ENCODE data around the gene SCN8A.

SCN8A gene

GRCh38 chr12:51836827-51837173, 245.8 kb downstream of the SCN8A start:
- no peak for DNase-seq

- DNase-seq = no peak
These were observed 246.3 kb downstream of the SCN8A start for GRCh38 chr12:51837286-51837685.

DNA sequence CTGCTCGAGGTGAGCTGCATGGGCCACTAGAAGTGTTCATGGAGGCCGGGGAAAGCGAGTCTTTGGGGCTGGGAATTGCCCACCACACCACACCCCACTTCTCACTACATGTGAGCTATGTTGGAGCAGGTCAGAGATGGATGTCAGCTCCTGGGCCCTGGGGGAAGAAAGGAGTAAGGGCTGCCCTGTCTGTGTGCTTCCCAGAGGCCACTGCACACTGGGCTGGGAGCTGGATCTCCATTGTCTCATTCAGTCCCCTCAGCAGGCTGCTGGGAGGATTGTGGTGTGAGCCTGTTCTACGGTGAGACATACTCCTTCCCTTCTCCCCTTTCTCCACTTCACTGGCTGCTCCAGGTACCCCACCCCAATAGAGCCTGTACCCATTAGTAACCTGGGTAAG, 247.0 kb downstream of the SCN8A start:
- no peak for DNase-seq

DNA sequence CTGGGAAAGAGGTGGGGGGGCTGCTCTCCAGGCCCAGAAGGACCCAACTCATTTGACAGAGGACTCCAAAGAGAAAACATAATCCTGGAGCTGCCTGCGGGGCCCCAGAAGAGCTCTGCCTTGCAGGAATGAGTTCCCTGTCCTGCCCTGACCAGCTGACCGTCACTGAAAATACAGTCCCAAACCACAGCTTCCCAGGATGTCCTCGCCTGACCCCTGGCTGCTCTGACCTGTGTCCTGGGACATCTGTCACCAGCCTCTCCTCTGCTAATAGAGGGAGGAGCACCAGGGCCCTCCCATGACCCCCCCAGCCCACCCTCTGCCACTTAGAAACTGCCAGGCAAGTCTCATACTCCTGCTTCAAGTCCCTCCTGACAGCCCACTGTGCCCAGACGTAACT, 247.7 kb downstream of the SCN8A start:
- no peak for DNase-seq

DNA sequence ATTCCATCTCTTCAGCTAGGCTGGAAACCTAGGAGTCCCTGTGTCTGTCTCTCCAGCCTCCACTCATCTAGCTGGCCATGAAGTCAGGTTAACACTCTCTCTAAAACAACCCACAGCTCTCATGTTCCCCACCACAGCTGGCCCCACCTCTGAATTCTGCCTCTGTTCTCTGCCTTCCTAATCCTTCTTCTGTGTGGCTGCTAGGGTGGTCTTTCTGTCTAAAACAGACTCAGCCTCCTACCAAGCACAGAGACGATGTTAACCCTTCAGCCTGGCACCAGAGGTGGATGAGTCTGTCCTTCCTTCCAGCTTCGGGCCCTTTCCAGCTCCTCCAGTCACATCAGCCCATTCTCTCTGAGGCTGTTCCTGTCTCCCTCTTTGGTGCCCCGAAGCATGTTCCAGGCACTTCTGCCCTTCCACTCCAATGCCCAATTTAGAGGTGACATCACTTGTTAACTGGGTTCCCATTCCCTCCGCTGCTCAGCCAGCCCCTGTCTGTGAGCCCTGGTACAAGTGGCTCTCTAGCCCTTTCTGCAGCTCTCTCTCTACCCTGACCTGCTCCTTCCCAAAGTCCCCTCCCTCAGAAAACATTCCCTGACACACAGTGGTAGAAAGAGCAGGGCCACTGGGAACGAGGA, 248.4 kb downstream of the SCN8A start:
- no peak for DNase-seq

DNA sequence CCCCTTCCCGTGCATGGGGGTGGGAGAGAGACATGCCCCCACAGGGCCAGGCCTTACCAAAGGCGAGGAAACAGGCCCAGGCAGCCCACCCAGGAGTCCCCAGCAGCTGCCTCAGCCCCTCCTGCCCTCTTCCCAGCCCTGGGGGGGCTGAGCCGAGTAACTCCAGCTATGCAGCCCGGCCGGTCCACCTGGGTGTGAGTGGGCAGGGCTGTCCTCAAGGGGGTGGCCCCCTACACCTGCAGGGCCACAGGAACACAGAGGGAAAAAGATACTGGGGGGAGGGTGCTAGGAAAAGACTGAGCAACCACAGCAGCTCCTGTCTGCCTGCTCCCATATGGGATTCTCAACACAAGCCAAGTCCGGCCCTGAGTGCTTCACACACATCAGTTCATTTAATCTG, 249.9 kb downstream of the SCN8A start:
- DNase-seq = no peak

- DNase-seq = no peak
These were observed 250.7 kb downstream of the SCN8A start for GRCh38 chr12:51841727-51842126.

GRCh38 chr12:51844854-51845253, 253.8 kb downstream of the SCN8A start:
- DNase-seq = no peak

DNA sequence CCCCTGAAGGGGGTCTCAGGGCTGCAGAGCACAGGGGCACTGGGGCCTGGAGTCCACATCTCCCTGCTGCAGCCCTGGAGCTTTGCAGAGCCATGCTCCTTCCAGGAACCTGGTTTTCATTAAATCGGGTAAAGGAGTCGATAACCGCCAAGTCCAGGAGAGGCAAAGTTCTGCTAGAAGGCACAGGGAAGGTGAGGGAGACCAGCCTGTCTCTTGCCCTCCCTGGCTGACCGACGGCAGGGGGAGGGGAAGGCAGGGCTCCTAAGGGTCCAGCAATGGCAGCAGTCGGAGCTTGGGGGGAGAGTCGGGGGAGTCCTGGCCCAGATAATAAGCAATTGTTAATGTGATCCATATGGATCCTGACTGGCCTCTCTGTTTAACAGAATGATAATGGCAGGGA, 254.4 kb downstream of the SCN8A start:
- DNase-seq = no peak

DNA sequence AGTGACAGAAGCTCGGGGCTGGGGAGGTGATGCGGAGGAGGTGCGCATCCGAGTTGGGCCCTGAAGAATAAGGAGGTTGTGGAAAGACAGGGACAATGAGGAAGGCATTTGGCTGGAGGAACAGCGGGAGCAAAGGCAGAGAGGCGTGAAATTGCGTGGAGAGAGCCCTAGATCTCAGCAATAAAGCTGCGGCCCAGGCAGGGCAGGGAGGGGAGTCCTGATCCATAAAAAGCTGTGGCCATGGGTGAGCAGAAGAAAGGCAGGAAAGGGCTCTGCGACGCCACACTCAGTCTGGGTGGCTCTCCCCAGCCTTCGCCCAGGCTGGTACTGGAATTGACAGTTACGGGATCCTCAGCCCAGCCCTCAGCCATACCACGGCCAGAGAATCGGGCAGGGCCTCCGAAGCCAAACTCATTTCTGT, 255.2 kb downstream of the SCN8A start:
- no peak for DNase-seq

DNA sequence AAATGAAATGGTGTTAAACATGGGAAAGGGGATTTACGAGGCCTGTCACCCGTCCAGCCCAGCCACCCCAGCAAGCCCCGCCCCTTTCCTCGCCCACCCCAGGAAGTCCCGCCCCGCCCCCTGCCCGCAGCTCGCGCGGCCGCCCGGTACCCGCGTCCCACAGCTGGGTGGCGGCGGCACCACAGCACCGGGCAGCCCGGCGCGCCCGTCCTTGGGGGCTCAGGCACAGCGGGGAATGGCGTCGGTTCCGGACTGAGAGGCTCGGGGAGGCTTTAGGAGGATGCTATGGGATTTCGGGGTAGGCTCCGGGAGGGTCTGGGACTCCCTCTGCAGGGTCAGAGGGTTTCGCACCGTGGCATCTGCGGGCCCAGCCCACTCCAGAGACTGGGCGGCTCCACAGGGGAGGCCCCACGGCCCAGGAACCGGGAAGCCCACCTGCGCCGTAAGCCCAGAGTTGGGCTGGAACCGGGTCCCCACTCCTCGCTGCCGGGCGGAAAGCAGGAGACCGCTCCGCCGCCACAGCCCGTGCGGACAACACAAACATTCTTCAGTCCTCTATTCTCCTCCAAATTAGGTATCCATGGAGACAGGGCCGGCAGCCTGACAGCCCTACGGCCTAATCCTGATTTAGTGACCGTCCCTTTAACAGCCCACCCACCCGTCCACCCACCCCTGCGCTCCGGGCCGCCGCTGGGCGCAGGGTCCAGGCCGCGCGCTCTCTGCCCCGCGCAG, 256.0 kb downstream of the SCN8A start:
- DNase-seq = no peak

DNA sequence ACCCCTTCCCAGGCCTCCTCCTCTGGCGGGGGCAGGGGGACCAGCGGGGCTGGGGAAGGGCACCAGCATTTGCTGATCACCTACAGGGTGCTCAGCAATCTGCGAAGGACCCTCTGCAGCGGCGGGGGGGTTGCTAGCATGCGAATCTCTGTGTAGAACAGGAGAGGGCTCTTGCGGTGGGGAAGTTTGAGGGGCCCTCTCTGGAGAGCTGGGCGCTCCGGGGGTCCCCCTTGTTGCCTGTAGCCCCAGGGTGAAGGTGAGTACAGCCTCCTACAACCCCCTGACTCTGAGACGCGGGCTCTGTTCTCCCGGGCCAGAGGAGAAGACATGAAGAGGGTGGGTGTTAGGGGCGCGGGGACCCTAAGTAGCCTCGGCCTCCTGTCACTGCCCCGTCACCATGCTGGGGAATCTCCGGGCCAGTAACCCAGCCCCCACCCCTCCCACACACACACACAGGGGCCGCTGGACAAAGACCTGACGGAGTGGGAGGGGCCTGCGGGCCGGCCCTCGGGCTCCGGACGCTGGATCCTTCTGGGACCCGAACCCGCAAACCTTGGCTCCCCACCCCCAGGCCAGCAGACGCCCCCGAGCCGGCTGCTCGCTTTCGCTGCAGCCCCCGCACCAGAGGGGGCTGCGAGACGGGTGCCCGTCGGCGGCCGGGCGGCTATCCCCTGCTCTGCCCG, 256.8 kb downstream of the SCN8A start:
- DNase-seq = no peak

- no peak for DNase-seq
These were observed 257.3 kb downstream of the SCN8A start, which contains the start of gene FIGNL2 for GRCh38 chr12:51848326-51848727. Gene FIGNL2 (minus strand): TSS chr12:51848718. CDS start chr12:51822413, 26,305 bp downstream.

- DNase-seq = no peak
These were observed 258.1 kb downstream of the SCN8A start for GRCh38 chr12:51848841-51849735.

GRCh38 chr12:51850081-51850964, 259.3 kb downstream of the SCN8A start:
- DNase-seq = no peak

- no peak for DNase-seq
These were observed 259.9 kb downstream of the SCN8A start for GRCh38 chr12:51850965-51851299.

- no peak for DNase-seq
These were observed 260.5 kb downstream of the SCN8A start for GRCh38 chr12:51851413-51852124.

GRCh38 chr12:51852404-51853137, 261.5 kb downstream of the SCN8A start:
- DNase-seq = no peak

GRCh38 chr12:51855586-51856428, 264.8 kb downstream of the SCN8A start:
- no peak for DNase-seq

DNA sequence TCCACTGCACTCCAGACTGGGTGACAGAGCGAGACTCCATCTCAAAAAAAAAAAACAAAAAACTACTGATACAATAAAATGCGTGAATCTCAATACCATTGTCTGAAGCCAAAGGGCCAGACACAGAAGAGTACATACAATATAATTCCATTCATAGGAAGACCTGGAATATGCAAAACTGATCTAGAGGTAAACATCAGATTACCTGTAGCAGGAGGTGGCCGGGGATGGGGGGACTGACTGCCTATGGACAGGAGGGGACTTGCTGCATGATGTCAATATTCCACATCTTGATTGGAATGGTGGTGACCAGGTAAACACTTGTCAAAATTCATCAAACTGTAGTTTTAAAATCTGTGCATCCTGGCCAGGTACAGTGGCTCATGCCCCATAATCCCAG, 270.0 kb downstream of the SCN8A start:
- DNase-seq = no peak

All from hippocampal formation (tissue), 2 donors.